Measurements from ENCODE around the gene CLCN3. TPM values are rescaled to one million over a fixed set of nuclear protein-coding genes. Genes with fewer than 3 reads are reported as not detected.

The CLCN3 gene
- total RNA-seq, 2 donors from 2014 or later = 36.4 to 43.8 TPM

- Histone ChIP-seq H3K4me3 (ENCODE audit: low read length) (no peak overlapping the region), H3K4me1 (ENCODE audit: control insufficient read depth, insufficient read depth, low read length) (peaks cover 3% of the 10 kb centered on the region), H3K9ac (ENCODE audit: extremely low read depth, low read length, poor library complexity, severe bottlenecking) (no peak overlapping the region), H3K36me3 (ENCODE audit: control insufficient read depth, insufficient read depth, low read length) (peaks cover 4% of the 10 kb centered on the region), H3K9me3 (ENCODE audit: control insufficient read depth, low read length) (peaks cover 7% of the 10 kb centered on the region), H3K27me3 (ENCODE audit: control insufficient read depth, insufficient read depth, low read length, poor library complexity, severe bottlenecking) (no peaks in the 10 kb centered on the region), H3K27ac (ENCODE audit: low read depth, low read length) (no peak overlapping the region)
- peaks cover 32% of the 10 kb centered on the region for H3K4me1 Mint-ChIP-seq
- H3K36me3 Mint-ChIP-seq (ENCODE audit: low read depth) = peaks cover 14% of the 10 kb centered on the region
- peaks cover 13% of the 10 kb centered on the region for H3K9me3 Mint-ChIP-seq
- DNase-seq = no peak
- no peaks in the 10 kb centered on the region for H3K27me3 Mint-ChIP-seq (ENCODE audit: insufficient read depth)
- no peak overlapping the region for H3K27ac Mint-ChIP-seq
- WGBS, 2 experiments (ENCODE audit: insufficient coverage in 1 of 2, insufficient read length in 1 of 2) = no CpG with 5 or more reads among the region's 1 CpG
- TF ChIP-seq CTCF (conservative IDR thresholded peaks at IDR 0.05) = no peak
- no peak overlapping the region for H3K4me3 Mint-ChIP-seq
These were observed 41.4 kb downstream of the CLCN3 start for GRCh38 chr4:169661761-169662160.

GRCh38 chr4:169662206-169662605 is 41.8 kb downstream of the CLCN3 start:
- no peaks in the 10 kb centered on the region for H3K27me3 Mint-ChIP-seq (ENCODE audit: insufficient read depth)
- H3K27ac Mint-ChIP-seq = no peak overlapping the region
- 97 to 100% methylated on average over 1 to 3 of the region's 3 CpGs for WGBS, 2 experiments (ENCODE audit: insufficient coverage in 1 of 2, insufficient read length in 1 of 2)
- no peak overlapping the region for H3K4me3 ChIP-seq (ENCODE audit: low read length)
- H3K27ac ChIP-seq (ENCODE audit: low read depth, low read length) = no peak overlapping the region
- H3K9me3 ChIP-seq (ENCODE audit: control insufficient read depth, low read length) = peaks cover 11% of the 10 kb centered on the region
- peaks cover 15% of the 10 kb centered on the region for H3K9me3 Mint-ChIP-seq
- no peak overlapping the region for H3K4me3 Mint-ChIP-seq
- H3K36me3 ChIP-seq (ENCODE audit: control insufficient read depth, insufficient read depth, low read length) = peaks cover 5% of the 10 kb centered on the region
- H3K27me3 ChIP-seq (ENCODE audit: control insufficient read depth, insufficient read depth, low read length, poor library complexity, severe bottlenecking) = no peaks in the 10 kb centered on the region
- H3K4me1 Mint-ChIP-seq = peaks cover 32% of the 10 kb centered on the region
- no peak for DNase-seq
- H3K36me3 Mint-ChIP-seq (ENCODE audit: low read depth) = peaks cover 16% of the 10 kb centered on the region
- no peak overlapping the region for H3K9ac ChIP-seq (ENCODE audit: extremely low read depth, low read length, poor library complexity, severe bottlenecking)
- peaks cover 3% of the 10 kb centered on the region for H3K4me1 ChIP-seq (ENCODE audit: control insufficient read depth, insufficient read depth, low read length)
- no peak for TF ChIP-seq CTCF (conservative IDR thresholded peaks at IDR 0.05)

GRCh38 chr4:169663402-169663801 is 43.0 kb downstream of the CLCN3 start:
- peaks cover 3% of the 10 kb centered on the region for H3K4me1 ChIP-seq (ENCODE audit: control insufficient read depth, insufficient read depth, low read length)
- Mint-ChIP-seq H3K27ac (no peak overlapping the region), H3K4me1 (peaks cover 32% of the 10 kb centered on the region)

More at GRCh38 chr4:169663402-169663801, 43.0 kb downstream of the CLCN3 start:
- H3K9ac ChIP-seq (ENCODE audit: extremely low read depth, low read length, poor library complexity, severe bottlenecking) = no peak overlapping the region
- Mint-ChIP-seq H3K36me3 (ENCODE audit: low read depth) (peaks cover 24% of the 10 kb centered on the region), H3K27me3 (ENCODE audit: insufficient read depth) (no peaks in the 10 kb centered on the region), H3K4me3 (no peak overlapping the region), H3K9me3 (peaks cover 26% of the 10 kb centered on the region)
- 83 to 97% methylated on average over 1 of the region's 2 CpGs for WGBS, 2 experiments (ENCODE audit: insufficient coverage in 1 of 2, insufficient read length in 1 of 2)
- H3K4me3 ChIP-seq (ENCODE audit: low read length) = no peak overlapping the region
- no peak for DNase-seq
- H3K27ac ChIP-seq (ENCODE audit: low read depth, low read length) = no peak overlapping the region
- H3K36me3 ChIP-seq (ENCODE audit: control insufficient read depth, insufficient read depth, low read length) = peaks cover 7% of the 10 kb centered on the region
- peaks cover 19% of the 10 kb centered on the region for H3K9me3 ChIP-seq (ENCODE audit: control insufficient read depth, low read length)
- no peak for TF ChIP-seq CTCF (conservative IDR thresholded peaks at IDR 0.05)
- no peaks in the 10 kb centered on the region for H3K27me3 ChIP-seq (ENCODE audit: control insufficient read depth, insufficient read depth, low read length, poor library complexity, severe bottlenecking)
